SW 1271 (cell line): ENCODE measurements around the gene CTAG1A.
A peak's percentile ranks its signal among the peaks of the same experiment; 100 is the strongest.
"Not testable (repeated sequence)": the region's sequence is repeated elsewhere in the genome, so short reads cannot be mapped to it uniquely, and the experiment has no call there.

ENCODE experiments used
- DNase-seq, 2 experiments: peaks; one replicate each; lab custom pipeline; 2025; lab: John Stamatoyannopoulos, UW

Gene CTAG1A

GRCh38 chrX:154573061-154573460 is 11.9 kb upstream of the CTAG1A start:
- DNase-seq: not testable (repeated sequence)

DNA sequence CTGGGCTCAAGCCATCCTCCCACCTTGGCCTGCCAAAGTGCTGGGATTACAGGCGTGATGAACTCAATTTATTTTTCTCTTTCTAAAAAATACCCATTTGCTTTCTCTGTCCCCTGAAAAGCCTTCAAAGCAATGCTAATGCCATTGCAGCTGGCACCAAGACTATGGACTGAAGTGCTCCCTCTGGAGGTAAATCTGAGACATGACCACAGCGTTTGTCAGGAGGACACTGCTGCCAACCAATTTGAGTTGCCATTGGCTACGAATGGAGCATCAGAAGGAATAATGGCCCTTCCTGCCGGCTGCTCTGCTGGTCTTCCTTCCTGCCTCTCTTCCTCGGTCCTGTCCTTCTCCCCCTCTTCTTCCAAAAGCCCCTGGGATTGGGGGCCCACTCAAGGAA is 9.9 kb upstream of the CTAG1A start:
- DNase-seq: not testable (repeated sequence)

DNA sequence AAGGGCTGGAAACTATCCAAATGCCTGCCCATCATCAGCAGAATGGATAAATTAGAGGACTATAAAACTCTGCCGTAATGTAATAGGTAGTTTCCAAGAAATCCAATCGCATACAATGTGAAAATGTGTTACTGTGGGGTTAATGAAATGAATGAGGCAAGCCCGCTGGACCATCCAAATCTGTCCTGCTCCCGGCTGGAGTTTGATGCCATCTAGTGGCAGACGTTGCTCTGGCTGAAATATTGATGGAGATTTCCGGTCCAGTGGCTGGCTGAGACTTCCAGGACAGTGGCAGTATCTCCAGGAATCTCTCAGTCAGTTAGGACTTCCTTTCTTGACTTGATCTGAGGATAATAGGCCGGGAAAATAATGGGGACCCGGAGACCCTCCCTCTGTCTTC is 1.9 kb upstream of the CTAG1A start:
- not testable (repeated sequence) for DNase-seq

DNA sequence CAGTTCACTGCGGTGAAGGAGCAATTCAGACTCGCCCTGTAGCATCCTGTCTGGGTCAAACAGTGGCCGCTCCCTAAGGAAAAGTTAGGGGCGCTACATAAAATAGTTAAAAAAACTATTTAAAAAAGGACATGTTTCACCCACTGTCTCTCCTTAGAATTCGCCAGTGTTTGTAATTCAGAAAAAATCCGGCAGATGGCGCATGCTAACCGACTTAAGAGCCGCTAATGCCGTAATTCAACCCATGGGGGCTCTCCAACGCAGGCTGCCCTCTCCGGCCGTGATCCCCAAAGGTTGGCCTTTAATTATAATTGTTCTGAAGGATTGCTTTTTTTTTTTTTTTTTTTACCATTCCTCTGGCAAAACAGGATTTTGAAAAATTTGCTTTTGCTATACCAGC is 5.5 kb downstream of the CTAG1A start:
- not testable (repeated sequence) for DNase-seq

DNA sequence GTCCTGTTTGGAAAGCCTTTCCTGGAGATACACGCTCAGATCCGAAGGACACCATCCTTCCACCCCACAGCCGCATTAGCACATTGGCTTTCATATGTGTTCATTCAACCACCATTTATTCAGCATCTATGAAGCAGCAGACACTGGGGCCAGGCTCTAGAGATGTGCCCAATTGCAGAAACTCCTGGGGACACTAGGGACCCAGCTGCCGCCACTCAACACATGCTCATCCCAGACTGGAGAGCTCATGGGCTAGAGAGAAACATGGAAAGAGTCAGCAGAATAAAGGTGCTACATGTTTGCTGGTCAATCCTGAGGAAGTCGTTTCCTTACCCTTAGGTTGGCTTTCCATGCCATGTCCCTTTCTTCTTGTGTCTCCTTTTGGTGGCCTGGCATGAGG is 7.6 kb downstream of the CTAG1A start:
- no peak for DNase-seq

- no peak for DNase-seq
These were observed 8.3 kb downstream of the CTAG1A start for GRCh38 chrX:154593201-154593600.

DNA sequence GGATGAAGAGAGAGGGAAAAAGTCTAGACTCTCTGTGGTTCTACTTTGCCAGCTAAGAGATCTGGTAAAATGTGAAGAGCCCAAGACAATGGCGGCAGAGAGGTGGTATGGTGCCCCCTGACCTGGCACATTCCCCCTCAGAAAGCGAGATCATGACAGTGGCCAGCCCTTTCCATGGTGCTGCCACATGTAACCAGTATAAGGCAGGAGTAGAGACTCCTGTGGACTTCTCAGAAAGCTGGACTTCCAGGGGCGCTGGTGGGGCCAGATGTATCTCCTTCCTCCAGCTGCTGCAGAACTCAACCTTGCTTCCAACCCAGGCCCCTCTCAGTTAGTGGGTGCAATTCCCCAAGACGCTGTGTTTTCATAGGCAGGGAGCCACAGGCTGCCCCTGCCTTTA is 9.6 kb downstream of the CTAG1A start:
- no peak for DNase-seq

DNA sequence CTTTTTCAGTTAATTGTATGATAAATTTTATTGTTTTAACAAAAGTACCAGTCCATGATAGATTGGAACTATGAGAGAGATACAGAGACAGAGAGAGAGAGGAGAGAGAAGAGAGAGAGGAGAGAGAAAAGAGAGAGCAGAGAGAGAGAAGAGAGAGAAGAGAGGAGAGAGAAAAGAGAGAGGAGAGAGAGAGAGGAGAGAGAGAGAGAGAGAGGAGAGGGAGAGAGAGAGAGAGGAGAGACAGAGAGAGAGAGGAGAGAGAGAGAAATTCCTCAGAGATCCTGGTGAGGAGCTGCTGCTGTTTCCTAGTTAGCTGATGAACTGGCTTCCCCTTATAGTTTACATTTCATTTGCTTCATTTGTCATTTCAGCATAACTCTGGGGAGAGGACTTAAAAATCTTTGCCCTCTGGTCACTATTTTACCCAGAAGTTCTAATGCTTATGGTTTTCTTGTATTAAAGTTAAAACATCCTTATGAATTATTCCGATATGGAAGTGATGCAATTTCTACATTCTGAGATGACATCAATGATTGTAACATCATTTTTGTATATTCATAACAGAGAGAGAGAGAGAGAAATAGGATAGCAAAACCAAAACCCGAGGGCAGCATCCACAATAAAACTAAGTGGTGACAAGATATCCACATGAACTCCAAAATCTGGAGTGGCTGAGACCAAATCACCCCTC is 10.8 kb downstream of the CTAG1A start:
- DNase-seq: no peak

DNA sequence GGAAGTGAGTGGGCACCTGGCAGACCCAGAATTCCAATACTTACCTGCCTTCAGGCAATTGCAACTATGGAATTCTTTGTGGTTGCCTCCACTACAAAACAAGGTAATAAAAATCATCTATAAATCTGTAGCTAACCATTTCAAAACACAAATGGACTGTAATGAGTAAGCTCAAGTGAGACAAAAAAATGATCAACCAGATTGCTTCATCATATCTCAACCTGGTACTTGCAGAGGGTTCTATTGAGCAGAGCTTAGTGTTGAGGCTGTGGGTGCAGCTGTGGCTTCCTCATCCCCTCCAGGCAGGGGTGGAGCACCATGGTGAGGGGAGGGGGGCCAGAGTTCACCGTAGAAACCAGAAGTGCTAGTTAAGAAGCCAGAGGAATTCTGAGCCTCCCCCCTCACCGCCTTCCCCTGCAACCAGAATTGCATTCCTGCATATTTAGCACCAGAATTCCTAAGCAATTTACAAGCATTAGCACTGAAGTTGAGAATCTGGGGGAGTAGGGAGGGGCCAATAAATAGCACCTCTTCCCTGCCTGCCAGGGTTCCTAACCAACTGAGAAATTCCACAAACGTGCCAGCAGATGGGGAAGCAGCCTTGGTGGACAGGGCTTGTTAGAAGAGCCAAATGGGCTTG is 11.5 kb downstream of the CTAG1A start:
- peak; percentile 31 to 63 for DNase-seq

- DNase-seq: no peak
These were observed 12.3 kb downstream of the CTAG1A start for GRCh38 chrX:154597221-154597620.

DNA sequence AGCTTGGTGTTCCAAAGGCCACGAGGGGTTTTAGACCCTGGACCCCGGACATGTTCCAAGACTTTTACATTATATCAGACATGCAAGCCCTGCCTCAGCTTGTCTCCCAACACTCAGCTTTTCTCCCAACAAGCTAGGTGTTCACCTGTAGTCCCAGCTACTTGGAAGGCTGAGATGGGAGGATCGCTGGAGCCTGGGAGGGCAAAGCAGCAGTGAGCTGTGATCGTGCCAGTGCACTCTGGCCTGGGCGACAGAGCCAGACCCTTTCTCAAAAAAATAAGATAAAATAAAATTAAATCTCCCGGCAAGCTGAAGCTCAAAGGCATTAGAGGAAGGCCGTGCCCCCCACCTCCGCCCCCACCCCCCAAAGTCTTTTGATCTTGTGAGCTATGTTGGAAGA is 13.7 kb downstream of the CTAG1A start:
- no peak for DNase-seq

DNA sequence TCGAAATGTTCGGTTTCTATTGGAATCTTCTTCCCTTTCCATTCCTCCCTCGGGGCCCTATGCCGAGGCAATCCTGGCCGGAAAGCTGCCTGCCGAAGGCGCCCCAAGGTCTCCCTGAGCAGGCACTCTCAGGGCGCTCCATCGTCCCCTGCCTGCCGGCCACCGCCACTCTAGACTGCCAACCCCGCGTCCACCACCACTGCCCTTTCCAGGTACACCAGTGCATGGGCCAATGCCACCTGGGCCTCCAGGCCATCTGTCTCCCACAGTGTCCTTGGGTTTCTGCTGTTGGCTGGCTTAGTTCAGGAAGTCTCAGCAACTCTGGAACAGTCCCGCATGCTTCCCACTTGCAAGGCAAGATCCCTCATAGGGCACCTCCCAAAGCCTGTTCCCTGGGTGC is 14.6 kb downstream of the CTAG1A start:
- DNase-seq: no peak

- no peak for DNase-seq
These were observed 15.9 kb downstream of the CTAG1A start for GRCh38 chrX:154600759-154601374.

DNA sequence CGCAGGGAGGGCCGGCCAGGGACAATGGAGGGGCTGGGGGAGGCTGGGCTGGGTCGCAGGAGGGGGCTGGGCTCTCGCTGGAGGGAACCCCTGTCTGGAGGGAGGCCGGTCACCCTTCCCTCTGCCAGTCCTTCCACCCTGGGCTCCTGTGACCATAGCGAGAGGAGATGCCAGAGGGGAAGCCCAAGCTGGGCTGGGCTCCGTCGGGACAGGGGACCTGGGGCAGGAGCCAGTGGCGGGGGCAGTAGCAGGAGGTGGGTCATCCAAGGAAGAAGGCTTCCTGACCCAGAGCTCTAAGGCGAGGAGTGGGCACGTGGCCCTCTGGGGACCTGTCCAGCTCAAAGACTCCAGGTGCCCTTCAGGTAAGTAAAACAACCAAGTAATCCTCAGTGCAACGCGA is 17.3 kb downstream of the CTAG1A start:
- no peak for DNase-seq

GRCh38 chrX:154602766-154603437 is 18.0 kb downstream of the CTAG1A start:
- DNase-seq: no peak

- peak; percentile 52 to 86 for DNase-seq
These were observed 18.8 kb downstream of the CTAG1A start for GRCh38 chrX:154603438-154604430.

DNA sequence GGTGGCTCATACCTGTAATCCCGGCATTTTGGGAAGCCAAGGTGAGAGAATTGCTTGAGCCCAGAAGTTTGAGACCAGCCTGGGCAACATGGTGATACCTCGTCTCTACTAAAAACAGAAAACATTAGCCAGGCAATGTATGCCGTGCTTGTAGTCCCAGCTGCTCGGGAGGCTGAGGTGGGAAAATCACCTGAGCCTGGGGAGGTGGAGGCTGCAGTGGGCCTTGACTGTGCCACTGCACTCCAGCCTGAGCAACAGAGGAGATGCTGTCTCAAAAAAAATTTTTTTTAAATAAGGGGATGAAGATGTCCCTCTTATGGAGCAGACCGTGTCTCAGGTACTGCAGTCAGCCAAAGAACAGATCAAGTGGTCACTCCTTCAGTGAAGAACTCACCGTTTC is 20.6 kb downstream of the CTAG1A start:
- DNase-seq: no peak

GRCh38 chrX:154607370-154607769 is 22.4 kb downstream of the CTAG1A start:
- DNase-seq: no peak

- DNase-seq: not testable (repeated sequence)
These were observed 23.0 kb downstream of the CTAG1A start for GRCh38 chrX:154607976-154608375.

- DNase-seq: not testable (repeated sequence)
These were observed 23.9 kb downstream of the CTAG1A start for GRCh38 chrX:154608823-154609222.

DNA sequence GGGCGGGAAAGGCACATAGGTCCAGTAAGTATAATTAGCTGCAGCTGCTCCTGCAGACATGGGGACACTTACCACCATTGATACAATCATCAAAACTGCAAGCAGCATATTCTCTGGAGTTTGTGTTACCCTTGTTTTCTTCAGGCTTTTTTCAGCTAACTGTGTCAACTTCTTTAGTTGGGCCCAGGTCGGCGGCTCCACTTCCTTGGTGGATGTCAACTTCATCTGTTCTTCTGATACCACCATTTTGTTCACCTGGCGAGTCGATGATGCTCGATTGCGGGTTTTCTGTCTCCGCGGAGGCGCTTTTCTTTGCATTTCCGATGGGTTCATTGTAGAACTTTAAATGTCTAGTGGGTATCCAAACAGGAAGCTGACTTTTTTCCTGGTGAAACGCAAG is 26.2 kb downstream of the CTAG1A start:
- DNase-seq: not testable (repeated sequence)

DNA sequence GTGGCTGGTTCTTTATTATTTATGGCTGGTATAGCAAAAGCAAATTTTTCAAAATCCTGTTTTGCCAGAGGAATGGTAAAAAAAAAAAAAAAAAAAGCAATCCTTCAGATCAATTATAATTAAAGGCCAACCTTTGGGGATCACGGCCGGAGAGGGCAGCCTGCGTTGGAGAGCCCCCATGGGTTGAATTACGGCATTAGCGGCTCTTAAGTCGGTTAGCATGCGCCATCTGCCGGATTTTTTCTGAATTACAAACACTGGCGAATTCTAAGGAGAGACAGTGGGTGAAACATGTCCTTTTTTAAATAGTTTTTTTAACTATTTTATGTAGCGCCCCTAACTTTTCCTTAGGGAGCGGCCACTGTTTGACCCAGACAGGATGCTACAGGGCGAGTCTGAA is 28.7 kb downstream of the CTAG1A start:
- DNase-seq: not testable (repeated sequence)
